T-helper 9 cell (primary cell): ENCODE measurements around the gene KRT79.
"Not testable (repeated sequence)": the region's sequence is repeated elsewhere in the genome, so short reads cannot be mapped to it uniquely, and the experiment has no call there.

Experiments used
- DNase-seq: peaks from one replicate; pipeline ENCODE4 v3.0.0-alpha.2; 2020

Gene KRT79

GRCh38 chr12:52860102-52860823 is 26.2 kb upstream of the KRT79 start:
- no peak for DNase-seq

GRCh38 chr12:52857500-52857899 is 23.4 kb upstream of the KRT79 start:
- DNase-seq: no peak

- no peak for DNase-seq
Measured at GRCh38 chr12:52856787-52857186, 22.7 kb upstream of the KRT79 start.

GRCh38 chr12:52856077-52856476 is 22.0 kb upstream of the KRT79 start:
- not testable (repeated sequence) for DNase-seq

- DNase-seq: no peak
Measured at GRCh38 chr12:52851787-52852186, 17.7 kb upstream of the KRT79 start.

GRCh38 chr12:52850681-52851080 is 16.6 kb upstream of the KRT79 start:
- DNase-seq: no peak

GRCh38 chr12:52849511-52849910 is 15.4 kb upstream of the KRT79 start:
- no peak for DNase-seq

- DNase-seq: no peak
Measured at GRCh38 chr12:52848661-52849255, 14.6 kb upstream of the KRT79 start, which contains the start of gene KRT78. TSS of gene KRT78 (minus strand) at chr12:52848994. CDS start at chr12:52848930, 64 bp downstream.

GRCh38 chr12:52847335-52848102 is 13.4 kb upstream of the KRT79 start:
- DNase-seq: no peak

- DNase-seq: no peak
Measured at GRCh38 chr12:52846356-52846970, 12.4 kb upstream of the KRT79 start.

GRCh38 chr12:52845946-52846345 is 11.8 kb upstream of the KRT79 start:
- no peak for DNase-seq

- DNase-seq: no peak
Measured at GRCh38 chr12:52844386-52844785, 10.3 kb upstream of the KRT79 start.

- DNase-seq: no peak
Measured at GRCh38 chr12:52839436-52840105, 5.5 kb upstream of the KRT79 start.

GRCh38 chr12:52838609-52839435 is 4.7 kb upstream of the KRT79 start:
- no peak for DNase-seq

GRCh38 chr12:52837781-52838608 is 3.9 kb upstream of the KRT79 start:
- DNase-seq: no peak

GRCh38 chr12:52837413-52837741 is 3.3 kb upstream of the KRT79 start:
- DNase-seq: no peak

- DNase-seq: no peak
Measured at GRCh38 chr12:52836491-52837412, 2.6 kb upstream of the KRT79 start.

GRCh38 chr12:52836042-52836466 is 1.9 kb upstream of the KRT79 start:
- DNase-seq: no peak

GRCh38 chr12:52835271-52836041 is 1.3 kb upstream of the KRT79 start:
- DNase-seq: no peak
